Measurements from ENCODE around the gene VARS1.
"Not testable (repeated sequence)": the region's sequence is repeated elsewhere in the genome, so short reads cannot be mapped to it uniquely, and the experiment has no call there.

VARS1 gene

GRCh38 chr6:31821301-31822035 is 25.9 kb upstream of the VARS1 start:
- DNase-seq = peak; percentile 69

DNA sequence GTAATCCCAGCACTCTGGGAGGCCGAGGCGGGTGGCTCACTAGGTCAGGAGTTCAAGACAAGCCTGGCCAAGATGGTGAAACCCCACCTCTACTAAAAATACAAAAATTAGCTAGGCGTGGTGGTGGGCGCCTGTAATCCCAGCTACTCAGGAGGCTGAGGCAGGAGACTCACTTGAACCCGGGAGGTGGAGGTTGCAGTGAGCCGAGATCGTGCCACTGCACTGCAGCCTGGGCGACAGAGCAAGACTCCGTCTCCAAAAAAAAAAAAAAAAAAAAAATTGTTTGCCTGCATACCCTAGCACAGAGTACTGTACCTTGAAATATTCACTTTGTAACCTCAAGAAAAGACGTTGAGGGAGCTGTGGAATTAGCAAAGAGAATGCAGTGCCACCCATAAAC is 24.8 kb upstream of the VARS1 start:
- not testable (repeated sequence) for DNase-seq

DNA sequence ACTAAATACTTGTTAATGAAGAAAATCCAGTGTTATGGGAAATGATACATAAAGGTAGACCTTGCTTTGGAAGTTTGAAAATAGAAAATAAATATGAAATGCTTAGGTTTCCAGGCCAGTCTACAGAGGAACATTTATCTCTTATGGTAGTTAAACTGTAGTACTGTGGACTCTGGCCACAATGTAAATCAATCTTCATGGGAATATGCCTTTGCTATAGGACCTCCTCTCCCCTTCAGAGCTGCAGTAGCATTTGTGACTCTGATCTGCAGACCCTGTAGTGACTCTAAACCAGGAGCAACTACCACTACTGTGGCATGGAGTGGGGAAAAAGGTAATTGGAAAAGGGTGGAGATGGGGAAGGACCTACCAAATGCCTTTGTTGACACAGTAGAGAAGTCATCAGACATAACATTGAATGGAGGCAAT is 24.3 kb upstream of the VARS1 start:
- DNase-seq = no peak

DNA sequence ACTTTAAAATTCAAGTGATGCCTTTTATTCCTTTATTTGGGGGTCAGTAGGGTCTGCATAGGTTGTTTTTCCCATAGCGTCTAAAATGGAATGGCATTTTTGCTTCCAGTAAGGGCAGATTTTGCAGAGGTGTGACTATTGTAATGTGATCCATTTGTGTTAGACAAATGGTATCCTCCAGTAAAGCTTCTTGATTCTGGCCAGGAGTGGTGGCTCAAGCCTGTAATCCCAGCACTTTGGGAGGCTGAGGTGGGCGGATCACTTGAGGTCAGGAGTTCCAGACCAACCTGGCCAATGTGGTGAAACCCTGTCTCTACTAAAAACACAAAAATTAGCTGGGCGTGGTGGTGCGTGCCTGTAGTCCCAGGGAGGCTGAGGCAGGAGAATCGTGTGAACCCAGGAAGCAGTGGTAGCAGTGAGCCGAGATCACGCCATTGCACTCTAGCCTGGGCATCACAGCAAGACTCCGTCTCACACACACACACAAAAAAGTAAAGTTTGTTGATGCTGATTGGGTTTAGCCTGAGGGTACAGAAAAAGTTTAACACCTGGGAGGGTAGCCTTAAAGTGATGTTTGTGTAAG is 22.5 kb upstream of the VARS1 start:
- not testable (repeated sequence) for DNase-seq

DNA sequence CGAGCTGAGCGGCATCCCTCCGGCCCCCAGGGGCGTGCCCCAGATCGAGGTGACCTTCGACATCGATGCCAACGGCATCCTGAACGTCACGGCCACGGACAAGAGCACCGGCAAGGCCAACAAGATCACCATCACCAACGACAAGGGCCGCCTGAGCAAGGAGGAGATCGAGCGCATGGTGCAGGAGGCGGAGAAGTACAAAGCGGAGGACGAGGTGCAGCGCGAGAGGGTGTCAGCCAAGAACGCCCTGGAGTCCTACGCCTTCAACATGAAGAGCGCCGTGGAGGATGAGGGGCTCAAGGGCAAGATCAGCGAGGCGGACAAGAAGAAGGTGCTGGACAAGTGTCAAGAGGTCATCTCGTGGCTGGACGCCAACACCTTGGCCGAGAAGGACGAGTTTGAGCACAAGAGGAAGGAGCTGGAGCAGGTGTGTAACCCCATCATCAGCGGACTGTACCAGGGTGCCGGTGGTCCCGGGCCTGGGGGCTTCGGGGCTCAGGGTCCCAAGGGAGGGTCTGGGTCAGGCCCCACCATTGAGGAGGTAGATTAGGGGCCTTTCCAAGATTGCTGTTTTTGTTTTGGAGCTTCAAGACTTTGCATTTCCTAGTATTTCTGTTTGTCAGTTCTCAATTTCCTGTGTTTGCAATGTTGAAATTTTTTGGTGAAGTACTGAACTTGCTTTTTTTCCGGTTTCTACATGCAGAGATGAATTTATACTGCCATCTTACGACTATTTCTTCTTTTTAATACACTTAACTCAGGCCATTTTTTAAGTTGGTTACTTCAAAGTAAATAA is 21.8 kb upstream of the VARS1 start:
- DNase-seq = not testable (repeated sequence)

- peak; percentile 69 for DNase-seq
Measured at GRCh38 chr6:31815025-31815838, 19.7 kb upstream of the VARS1 start, which contains the start of the genes HSPA1A and HSPA1L. Gene HSPA1A (plus strand): TSS chr6:31815543. CDS start chr6:31815757, 214 bp downstream. Gene HSPA1L (minus strand): TSS chr6:31815283. CDS start chr6:31811972, 3,311 bp downstream.

DNA sequence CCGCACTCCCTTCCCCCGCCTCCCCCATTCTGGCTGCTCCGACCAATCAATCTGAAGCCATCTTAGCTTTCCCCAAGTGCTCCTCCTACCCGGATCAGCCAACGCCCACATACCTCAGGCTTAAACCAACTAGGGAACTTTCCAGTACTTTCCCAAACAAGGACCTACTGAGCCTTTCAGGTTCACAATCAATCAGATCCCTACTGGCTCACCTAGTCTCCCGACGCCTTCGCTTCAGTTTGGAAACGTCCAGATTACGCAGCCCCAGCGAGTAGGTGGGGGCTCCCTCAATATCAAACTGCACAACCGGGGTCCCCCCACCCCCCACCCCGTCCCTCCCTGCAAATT is 19.1 kb upstream of the VARS1 start:
- peak; percentile 75 for DNase-seq

DNA sequence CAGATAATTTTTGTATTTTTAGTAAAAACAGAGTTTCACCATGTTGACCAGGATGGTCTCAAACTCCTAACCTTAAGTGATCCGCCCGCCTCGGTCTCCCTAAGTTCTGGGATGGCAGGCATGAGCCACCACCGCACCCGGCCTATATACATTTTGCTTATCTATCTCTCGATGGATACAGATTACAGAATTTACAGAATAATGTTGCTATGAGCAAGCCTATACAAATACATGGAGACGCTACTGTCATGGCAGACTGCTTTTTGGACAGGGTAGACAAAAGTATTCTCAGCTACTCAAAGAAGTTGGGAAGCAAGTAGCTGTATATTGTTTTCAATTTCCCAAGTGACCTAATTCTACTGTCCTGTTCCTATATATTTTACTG is 17.9 kb upstream of the VARS1 start:
- no peak for DNase-seq

DNA sequence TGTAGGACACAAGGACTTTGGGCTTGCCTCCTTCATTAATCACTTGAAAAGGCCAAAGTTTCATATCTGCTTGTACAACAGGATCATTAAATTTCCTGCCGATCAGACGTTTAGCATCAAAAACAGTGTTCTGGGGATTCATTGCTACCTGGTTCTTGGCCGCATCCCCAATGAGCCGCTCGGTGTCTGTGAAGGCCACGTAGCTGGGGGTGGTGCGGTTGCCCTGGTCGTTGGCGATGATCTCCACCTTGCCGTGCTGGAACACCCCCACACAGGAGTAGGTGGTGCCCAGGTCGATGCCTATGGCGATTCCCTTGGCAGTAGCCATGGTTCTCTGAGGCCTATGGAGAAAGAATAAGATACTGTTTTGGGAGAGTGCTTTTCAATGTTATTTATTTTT is 16.1 kb upstream of the VARS1 start:
- DNase-seq = no peak

DNA sequence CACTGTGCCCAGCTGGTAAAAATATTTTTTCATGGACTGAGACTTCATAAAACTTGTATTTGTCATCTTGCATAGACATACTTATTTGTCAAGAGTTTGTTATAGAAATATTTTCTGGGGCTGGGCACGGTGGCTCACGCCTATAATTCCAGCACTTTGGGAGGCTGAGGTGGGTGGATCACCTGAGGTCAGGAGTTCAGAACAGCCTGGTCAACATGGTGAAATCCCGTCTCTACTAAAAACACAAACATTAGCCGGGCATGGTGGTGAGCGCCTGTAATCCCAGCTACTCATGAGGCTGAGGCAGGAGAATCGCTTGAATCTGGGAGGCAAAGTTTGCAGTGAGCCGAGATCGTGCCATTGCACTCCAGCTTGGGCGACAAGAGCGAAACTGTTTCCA is 13.0 kb upstream of the VARS1 start:
- DNase-seq = not testable (repeated sequence)

- peak; percentile 97 for DNase-seq
Measured at GRCh38 chr6:31806470-31807272, 11.1 kb upstream of the VARS1 start, which contains the start of gene LSM2. Gene LSM2 (minus strand): TSS chr6:31806966. CDS start chr6:31806757, 209 bp downstream.

DNA sequence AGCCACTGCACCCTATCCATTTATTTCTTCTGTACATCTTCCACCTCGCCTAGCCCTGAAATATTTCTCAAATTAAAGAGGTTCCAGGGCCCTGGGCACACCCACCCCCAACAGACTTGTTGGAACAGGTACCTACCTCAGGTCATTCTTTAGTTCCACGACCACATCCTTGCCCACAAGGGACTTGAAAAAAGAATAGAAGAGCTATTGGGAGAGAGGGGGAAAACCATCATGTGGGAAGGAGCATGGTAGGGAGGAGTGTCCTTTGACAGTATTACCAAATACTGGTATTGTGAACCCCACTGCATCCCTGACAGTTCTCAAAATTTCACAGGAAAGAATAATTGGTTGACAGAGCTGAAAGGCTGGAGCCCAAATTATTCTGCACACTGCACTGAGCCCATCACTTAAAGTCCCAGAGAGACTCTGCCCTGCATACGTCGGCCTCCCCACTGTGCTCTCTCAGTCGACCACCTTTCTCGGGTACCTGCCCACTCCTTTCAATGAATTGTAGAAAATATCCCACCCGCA is 10.5 kb upstream of the VARS1 start:
- no peak for DNase-seq

DNA sequence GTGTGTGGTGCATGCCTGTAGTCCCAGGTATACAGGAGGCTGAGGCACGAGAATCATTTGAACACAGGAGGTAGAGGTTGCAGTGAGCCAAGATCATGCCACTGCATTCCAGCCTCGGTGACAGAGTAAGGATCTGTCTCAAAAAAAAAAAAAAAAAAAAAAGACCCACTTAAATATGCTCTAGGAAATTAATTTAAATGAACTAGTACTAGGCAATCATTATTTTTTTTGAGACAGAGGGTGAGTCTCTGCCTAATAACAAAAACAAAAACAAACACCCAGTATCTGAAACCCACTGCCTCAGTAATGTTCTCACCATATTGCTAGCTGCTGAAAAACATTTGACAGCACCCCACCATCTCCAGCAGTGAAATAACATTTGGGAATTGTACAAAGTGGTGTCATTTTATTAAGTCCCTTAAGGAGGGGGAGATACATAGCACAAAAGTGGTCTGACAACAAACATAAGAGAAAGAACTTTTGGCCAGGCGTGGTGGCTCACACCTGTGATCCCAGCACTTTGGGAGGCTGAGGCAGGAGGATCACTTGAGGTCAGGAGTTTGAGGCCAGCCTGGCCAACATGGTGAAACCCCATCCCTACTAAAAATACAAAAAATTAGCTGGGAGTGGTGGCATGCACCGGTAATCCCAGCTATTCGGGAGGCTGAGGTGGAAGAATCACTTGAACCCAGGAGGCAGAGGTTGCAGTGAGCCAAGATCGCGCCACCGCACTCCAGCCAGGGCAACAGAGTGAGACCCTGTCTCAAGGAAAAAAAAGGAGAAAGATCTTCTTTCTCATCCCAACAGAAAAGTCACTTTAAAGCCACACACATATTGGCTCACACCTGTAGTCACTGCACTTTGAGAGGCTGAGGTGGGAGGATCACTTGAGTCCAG is 5.7 kb upstream of the VARS1 start:
- not testable (repeated sequence) for DNase-seq

DNA sequence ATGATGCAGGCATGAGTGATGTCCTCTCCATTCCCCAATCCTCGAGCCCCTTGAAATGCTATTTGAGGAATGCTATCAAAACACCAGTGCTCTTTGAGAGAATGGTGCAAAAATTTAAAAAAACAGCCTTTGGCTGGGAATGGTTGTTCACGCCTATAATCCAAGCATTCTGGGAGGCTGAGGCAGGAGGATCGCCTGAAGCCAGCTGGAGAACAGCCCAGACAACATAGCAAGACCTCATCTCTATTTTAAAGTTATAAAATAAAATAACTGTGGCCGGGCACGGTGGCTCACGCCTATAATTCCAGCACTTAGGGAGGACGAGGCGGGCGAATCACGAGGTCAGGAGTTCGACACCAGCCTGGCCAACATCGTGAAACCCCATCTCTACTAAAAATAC is 4.2 kb upstream of the VARS1 start:
- no peak for DNase-seq

GRCh38 chr6:31797588-31797987 is 2.0 kb upstream of the VARS1 start:
- DNase-seq = no peak

DNA sequence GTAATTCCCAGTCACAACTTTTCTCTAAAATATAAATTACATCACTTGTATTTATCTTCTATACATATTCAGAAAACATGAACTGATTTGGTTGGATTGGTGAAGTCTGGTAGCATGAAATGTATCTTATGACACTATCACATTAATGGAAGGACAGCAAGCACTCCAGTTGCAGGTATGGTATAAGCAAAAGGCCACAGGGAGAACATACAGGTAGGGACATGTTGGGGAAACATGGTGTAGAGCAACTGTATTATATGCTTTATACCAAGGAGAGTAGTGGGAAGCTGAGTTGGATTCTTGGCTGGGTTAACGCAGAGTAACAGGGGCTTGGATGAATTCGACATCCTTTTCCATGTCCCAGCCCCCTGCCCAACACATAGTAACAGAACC is 1.4 kb upstream of the VARS1 start:
- DNase-seq = no peak

GRCh38 chr6:31794866-31795615 is 511 bp downstream of the VARS1 start:
- DNase-seq = peak; percentile 40

DNA sequence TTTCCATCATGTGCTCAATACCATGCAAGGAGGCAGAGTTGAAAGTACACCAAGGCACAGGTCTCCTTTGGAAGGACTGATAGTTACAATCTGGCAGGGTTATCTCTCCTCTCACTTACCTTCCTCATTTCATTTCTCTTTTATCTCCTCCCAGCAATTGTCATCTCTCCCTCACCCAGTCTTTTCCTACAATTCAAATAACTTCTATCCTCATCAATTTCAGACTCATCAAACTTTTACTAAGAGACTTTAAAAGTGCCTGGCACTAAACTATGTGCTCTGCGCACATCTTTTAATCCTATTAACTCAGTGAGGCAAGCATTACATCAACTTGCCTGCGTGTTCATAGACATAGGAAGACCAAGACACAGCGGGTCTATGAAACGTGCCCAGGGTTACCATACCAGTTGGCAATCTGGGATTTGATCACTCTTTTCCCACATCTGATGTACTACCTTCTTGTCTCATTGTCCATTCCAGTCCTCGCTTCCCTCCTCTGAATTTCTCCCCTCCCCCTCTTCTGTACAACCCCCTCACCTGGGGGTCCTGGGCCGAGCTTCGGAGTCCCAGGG is 1.2 kb downstream of the VARS1 start:
- DNase-seq = no peak

DNA sequence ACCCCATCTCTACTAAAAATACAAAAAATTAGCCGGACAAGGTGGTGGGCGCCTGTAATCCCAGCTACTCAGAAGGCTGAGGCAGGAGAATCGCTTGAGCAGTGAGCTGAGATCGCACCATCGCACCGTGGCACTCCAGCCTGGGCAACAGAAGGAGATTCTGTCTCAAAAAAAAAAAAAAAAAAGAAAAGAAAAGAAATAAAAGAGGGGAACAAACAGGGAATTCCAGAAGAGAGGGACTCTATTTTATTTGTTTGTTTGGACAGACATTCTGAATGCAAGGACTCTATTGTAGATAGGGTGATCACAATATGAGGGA is 1.7 kb downstream of the VARS1 start:
- DNase-seq = not testable (repeated sequence)

- DNase-seq = no peak
Measured at GRCh38 chr6:31792761-31793171, 2.8 kb downstream of the VARS1 start.
